Measurements from ENCODE around the gene ANKRD63. TPM values are rescaled to one million over a fixed set of nuclear protein-coding genes. Genes with fewer than 3 reads are reported as not detected.

Gene ANKRD63
- total and polyA plus RNA-seq, 4 donors: not detected

- TF ChIP-seq, protein P1, sequence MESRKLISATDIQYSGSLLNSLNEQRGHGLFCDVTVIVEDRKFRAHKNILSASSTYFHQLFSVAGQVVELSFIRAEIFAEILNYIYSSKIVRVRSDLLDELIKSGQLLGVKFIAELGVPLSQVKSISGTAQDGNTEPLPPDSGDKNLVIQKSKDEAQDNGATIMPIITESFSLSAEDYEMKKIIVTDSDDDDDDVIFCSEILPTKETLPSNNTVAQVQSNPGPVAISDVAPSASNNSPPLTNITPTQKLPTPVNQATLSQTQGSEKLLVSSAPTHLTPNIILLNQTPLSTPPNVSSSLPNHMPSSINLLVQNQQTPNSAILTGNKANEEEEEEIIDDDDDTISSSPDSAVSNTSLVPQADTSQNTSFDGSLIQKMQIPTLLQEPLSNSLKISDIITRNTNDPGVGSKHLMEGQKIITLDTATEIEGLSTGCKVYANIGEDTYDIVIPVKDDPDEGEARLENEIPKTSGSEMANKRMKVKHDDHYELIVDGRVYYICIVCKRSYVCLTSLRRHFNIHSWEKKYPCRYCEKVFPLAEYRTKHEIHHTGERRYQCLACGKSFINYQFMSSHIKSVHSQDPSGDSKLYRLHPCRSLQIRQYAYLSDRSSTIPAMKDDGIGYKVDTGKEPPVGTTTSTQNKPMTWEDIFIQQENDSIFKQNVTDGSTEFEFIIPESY (IDR thresholded peaks at IDR 0.05): no peak
- TF ChIP-seq RAD21 (IDR thresholded peaks at IDR 0.05): no peak
Observed at GRCh38 chr15:40302288-40302886, 19.5 kb upstream of the ANKRD63 start (continued).

DNA sequence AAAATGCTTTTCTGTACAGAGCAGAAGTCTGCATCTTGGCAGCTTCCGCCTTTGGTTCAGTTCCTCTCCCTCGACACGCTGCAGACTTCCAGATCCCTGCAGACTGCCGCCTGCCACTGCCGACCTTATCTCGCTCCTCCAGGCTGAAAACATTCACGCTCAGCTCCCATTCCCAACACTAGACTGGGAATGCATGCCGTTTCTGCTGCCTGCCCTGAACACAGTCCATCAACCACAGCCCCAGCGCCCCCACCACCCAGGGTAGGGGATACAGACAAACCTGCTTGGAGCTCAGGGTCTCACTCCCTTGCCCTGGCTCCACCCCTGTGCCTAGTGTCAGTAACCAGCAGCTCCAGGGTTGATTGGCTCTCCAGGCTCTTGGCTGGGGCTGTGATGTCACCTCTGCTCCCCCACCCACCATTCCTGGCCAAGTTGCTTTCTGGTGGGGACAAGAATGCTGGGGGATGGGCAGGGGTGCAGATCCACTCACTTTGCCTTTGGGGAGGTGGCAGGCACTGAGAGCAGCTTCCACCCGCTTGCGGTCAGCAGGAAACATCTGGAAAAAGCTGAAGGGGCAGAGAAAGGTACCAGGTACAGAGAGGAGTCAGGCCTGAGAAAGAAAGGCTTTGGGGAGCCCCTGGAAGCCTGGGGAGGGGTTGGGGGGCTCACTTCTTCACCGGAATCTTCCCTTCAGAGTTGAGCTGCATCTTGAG is 18.8 kb upstream of the ANKRD63 start:
- Histone ChIP-seq H3K27ac (ENCODE audit: low read depth in 1 of 2, low read length in 2 of 2) (no peak overlapping the region), H3K27me3 (ENCODE audit: control insufficient read depth in 4 of 4, insufficient read depth in 4 of 4, low read length in 3 of 4) (no peaks in the 10 kb centered on the region), H3K36me3 (ENCODE audit: control insufficient read depth in 4 of 4, insufficient read depth in 3 of 4, low read depth in 1 of 4, low read length in 3 of 4) (peaks cover 0 to 2% (median 0%) of the 10 kb centered on the region in 4 donors), H3K4me3 (ENCODE audit: low read depth in 1 of 3, low read length in 3 of 3) (no peak overlapping the region), H3K9ac (ENCODE audit: low read depth in 1 of 2, low read length in 2 of 2) (no peak overlapping the region), H3K9me3 (ENCODE audit: control insufficient read depth in 4 of 4, low read length in 3 of 4) (peaks cover 0 to 4% (median 0%) of the 10 kb centered on the region in 4 donors), H3K4me1 (ENCODE audit: control insufficient read depth in 4 of 4, insufficient read depth in 4 of 4, low read length in 3 of 4) (no peaks in the 10 kb centered on the region)
- no peak for DNase-seq (ENCODE audit: low spot score)
- TF ChIP-seq RXRA (IDR thresholded peaks at IDR 0.05) (no peak), SP1 (IDR thresholded peaks at IDR 0.05) (no peak), HNF4A (conservative IDR thresholded peaks at IDR 0.05) (no peak), FOXA2 (IDR thresholded peaks at IDR 0.05) (no peak), HNF4G (IDR thresholded peaks at IDR 0.05) (no peak), FOXA1 (IDR thresholded peaks at IDR 0.05) (no peak), RAD21 (IDR thresholded peaks at IDR 0.05) (no peak), GABPA (IDR thresholded peaks at IDR 0.05 in 1 of 2, conservative IDR thresholded peaks at IDR 0.05 in 1 of 2) (no peak), JUND (IDR thresholded peaks at IDR 0.05) (no peak)
- 57% methylated on average over 12 of the region's 12 CpGs for WGBS

GRCh38 chr15:40300771-40301170 is 17.9 kb upstream of the ANKRD63 start:
- H3K4me1 ChIP-seq (ENCODE audit: control insufficient read depth in 4 of 4, insufficient read depth in 4 of 4, low read length in 3 of 4): no peaks in the 10 kb centered on the region
- H3K27me3 ChIP-seq (ENCODE audit: control insufficient read depth in 4 of 4, insufficient read depth in 4 of 4, low read length in 3 of 4): no peaks in the 10 kb centered on the region
- H3K9ac ChIP-seq (ENCODE audit: low read depth in 1 of 2, low read length in 2 of 2): no peak overlapping the region
- 93% methylated on average over 2 of the region's 2 CpGs for WGBS
- no peak overlapping the region for H3K27ac ChIP-seq (ENCODE audit: low read depth in 1 of 2, low read length in 2 of 2)
- H3K9me3 ChIP-seq (ENCODE audit: control insufficient read depth in 4 of 4, low read length in 3 of 4): peaks cover 0 to 4% (median 0%) of the 10 kb centered on the region in 4 donors
- no peak for TF ChIP-seq TAF1 (conservative IDR thresholded peaks at IDR 0.05)
- no peak for TF ChIP-seq HNF4A (conservative IDR thresholded peaks at IDR 0.05)
- TF ChIP-seq GABPA (IDR thresholded peaks at IDR 0.05 in 1 of 2, conservative IDR thresholded peaks at IDR 0.05 in 1 of 2): no peak
- no peak for TF ChIP-seq SP1 (IDR thresholded peaks at IDR 0.05)
- DNase-seq (ENCODE audit: low spot score): no peak
- no peak overlapping the region for H3K4me3 ChIP-seq (ENCODE audit: low read depth in 1 of 3, low read length in 3 of 3)
- H3K36me3 ChIP-seq (ENCODE audit: control insufficient read depth in 4 of 4, insufficient read depth in 3 of 4, low read depth in 1 of 4, low read length in 3 of 4): peaks cover 0 to 2% (median 0%) of the 10 kb centered on the region in 4 donors

DNA sequence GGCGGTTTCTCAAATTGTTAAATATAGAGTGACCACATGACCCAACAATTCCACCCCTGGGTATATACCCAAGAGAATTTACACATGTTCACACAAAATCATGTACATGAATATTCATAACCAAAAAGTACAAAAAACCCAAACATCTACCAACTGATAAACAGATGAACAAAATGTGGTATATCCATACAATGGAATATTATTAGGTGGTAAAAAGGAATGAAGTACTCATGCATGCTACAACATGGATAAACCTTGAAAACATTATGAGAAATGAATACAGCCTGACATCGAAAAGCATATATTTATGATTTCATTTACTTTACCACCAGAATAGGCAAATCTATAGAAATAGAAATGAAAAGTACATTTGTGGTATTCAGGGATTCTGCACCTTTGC is 17.5 kb upstream of the ANKRD63 start:
- no peak overlapping the region for H3K4me3 ChIP-seq (ENCODE audit: low read depth in 1 of 3, low read length in 3 of 3)
- H3K27ac ChIP-seq (ENCODE audit: low read depth in 1 of 2, low read length in 2 of 2): no peak overlapping the region
- DNase-seq (ENCODE audit: low spot score): no peak
- no peaks in the 10 kb centered on the region for H3K4me1 ChIP-seq (ENCODE audit: control insufficient read depth in 4 of 4, insufficient read depth in 4 of 4, low read length in 3 of 4)
- peaks cover 0 to 4% (median 0%) of the 10 kb centered on the region in 4 donors for H3K9me3 ChIP-seq (ENCODE audit: control insufficient read depth in 4 of 4, low read length in 3 of 4)
- TF ChIP-seq FOXA2 (IDR thresholded peaks at IDR 0.05) (no peak), FOXA1 (IDR thresholded peaks at IDR 0.05) (no peak), RXRA (IDR thresholded peaks at IDR 0.05) (no peak), JUND (IDR thresholded peaks at IDR 0.05) (no peak), RAD21 (IDR thresholded peaks at IDR 0.05) (no peak), ATF3 (IDR thresholded peaks at IDR 0.05) (no peak), SP1 (IDR thresholded peaks at IDR 0.05) (no peak)
- TF ChIP-seq, protein P2, sequence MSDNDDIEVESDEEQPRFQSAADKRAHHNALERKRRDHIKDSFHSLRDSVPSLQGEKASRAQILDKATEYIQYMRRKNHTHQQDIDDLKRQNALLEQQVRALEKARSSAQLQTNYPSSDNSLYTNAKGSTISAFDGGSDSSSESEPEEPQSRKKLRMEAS (IDR thresholded peaks at IDR 0.05): no peak
- TF ChIP-seq, protein P3, sequence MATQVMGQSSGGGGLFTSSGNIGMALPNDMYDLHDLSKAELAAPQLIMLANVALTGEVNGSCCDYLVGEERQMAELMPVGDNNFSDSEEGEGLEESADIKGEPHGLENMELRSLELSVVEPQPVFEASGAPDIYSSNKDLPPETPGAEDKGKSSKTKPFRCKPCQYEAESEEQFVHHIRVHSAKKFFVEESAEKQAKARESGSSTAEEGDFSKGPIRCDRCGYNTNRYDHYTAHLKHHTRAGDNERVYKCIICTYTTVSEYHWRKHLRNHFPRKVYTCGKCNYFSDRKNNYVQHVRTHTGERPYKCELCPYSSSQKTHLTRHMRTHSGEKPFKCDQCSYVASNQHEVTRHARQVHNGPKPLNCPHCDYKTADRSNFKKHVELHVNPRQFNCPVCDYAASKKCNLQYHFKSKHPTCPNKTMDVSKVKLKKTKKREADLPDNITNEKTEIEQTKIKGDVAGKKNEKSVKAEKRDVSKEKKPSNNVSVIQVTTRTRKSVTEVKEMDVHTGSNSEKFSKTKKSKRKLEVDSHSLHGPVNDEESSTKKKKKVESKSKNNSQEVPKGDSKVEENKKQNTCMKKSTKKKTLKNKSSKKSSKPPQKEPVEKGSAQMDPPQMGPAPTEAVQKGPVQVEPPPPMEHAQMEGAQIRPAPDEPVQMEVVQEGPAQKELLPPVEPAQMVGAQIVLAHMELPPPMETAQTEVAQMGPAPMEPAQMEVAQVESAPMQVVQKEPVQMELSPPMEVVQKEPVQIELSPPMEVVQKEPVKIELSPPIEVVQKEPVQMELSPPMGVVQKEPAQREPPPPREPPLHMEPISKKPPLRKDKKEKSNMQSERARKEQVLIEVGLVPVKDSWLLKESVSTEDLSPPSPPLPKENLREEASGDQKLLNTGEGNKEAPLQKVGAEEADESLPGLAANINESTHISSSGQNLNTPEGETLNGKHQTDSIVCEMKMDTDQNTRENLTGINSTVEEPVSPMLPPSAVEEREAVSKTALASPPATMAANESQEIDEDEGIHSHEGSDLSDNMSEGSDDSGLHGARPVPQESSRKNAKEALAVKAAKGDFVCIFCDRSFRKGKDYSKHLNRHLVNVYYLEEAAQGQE (IDR thresholded peaks at IDR 0.05): no peak
- 97% methylated on average over 2 of the region's 2 CpGs for WGBS
- no peak overlapping the region for H3K9ac ChIP-seq (ENCODE audit: low read depth in 1 of 2, low read length in 2 of 2)
- peaks cover 0 to 2% (median 0%) of the 10 kb centered on the region in 4 donors for H3K36me3 ChIP-seq (ENCODE audit: control insufficient read depth in 4 of 4, insufficient read depth in 3 of 4, low read depth in 1 of 4, low read length in 3 of 4)
- no peaks in the 10 kb centered on the region for H3K27me3 ChIP-seq (ENCODE audit: control insufficient read depth in 4 of 4, insufficient read depth in 4 of 4, low read length in 3 of 4)
